Lower leg skin (tissue), 3 donors: Measurements from ENCODE around the gene DRD4.

ENCODE experiments used
- POLR2A ChIP-seq, 2 donors: fragments of 450-650 bp; IDR thresholded peaks; one replicate each; pipeline ENCODE4 v1.6.1; 2016 to 2017; ENCODE audit warnings: antibody characterized with exemption in 2 of 2, mild to moderate bottlenecking in 1 of 2, moderate library complexity in 1 of 2
- TF ChIP-seq, protein P1 (sequence below), 3 donors: fragments of 450-650 bp; IDR thresholded peaks; one replicate each; pipeline ENCODE4 v1.5.1; 2016; ENCODE audit warnings: antibody characterized with exemption in 3 of 3, mild to moderate bottlenecking in 3 of 3, moderate library complexity in 2 of 3

DNA sequence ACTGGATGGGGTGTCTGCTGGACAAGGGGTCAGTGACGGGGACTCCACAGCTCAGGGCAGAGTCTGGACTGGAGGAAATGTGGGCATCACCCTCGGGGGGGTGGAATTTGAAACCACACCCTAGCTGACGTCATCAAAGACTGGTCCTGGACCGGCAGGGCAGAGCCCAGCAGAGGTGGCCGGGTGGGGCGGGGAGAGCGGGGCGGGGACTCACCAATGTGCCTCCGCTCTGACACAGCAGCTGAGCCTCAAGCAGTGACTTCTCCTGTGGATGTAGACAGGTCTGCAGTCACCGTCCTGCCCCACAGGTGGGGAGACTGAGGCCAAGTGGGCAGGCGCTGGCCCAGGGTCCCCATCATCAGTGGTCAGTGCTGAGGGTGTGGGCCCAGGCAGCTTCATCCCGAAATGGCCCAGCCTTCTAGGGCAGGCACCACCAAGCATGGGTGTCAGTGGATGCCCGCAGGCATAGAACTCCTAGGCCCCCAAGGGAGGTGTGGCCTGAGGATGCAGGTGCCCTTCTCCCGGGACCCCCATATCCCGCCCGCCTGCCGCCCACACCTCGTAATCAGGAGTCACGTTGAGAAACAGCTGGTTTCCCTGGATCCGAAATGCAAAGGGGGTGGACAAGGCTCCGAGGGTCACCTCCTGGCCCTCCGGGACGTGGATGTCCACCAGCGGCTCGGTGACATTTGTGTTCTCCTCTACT, 12.9 kb upstream of the DRD4 start:
- no peak for TF ChIP-seq POLR2A (IDR thresholded peaks at IDR 0.05)
- TF ChIP-seq, protein P1, sequence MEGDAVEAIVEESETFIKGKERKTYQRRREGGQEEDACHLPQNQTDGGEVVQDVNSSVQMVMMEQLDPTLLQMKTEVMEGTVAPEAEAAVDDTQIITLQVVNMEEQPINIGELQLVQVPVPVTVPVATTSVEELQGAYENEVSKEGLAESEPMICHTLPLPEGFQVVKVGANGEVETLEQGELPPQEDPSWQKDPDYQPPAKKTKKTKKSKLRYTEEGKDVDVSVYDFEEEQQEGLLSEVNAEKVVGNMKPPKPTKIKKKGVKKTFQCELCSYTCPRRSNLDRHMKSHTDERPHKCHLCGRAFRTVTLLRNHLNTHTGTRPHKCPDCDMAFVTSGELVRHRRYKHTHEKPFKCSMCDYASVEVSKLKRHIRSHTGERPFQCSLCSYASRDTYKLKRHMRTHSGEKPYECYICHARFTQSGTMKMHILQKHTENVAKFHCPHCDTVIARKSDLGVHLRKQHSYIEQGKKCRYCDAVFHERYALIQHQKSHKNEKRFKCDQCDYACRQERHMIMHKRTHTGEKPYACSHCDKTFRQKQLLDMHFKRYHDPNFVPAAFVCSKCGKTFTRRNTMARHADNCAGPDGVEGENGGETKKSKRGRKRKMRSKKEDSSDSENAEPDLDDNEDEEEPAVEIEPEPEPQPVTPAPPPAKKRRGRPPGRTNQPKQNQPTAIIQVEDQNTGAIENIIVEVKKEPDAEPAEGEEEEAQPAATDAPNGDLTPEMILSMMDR (IDR thresholded peaks at IDR 0.05): no peak
